ENCODE data around the gene RBM7.

RBM7 gene

DNA sequence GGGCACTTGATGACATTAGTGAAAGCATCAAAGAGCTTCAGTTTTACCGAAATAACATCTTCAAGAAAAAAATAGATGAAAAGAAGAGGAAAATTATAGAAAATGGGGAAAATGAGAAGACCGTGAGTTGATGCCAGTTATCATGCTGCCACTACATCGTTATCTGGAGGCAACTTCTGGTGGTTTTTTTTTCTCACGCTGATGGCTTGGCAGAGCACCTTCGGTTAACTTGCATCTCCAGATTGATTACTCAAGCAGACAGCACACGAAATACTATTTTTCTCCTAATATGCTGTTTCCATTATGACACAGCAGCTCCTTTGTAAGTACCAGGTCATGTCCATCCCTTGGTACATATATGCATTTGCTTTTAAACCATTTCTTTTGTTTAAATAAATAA, 49.4 kb downstream of the RBM7 start:
- no peak for DNase-seq

DNA sequence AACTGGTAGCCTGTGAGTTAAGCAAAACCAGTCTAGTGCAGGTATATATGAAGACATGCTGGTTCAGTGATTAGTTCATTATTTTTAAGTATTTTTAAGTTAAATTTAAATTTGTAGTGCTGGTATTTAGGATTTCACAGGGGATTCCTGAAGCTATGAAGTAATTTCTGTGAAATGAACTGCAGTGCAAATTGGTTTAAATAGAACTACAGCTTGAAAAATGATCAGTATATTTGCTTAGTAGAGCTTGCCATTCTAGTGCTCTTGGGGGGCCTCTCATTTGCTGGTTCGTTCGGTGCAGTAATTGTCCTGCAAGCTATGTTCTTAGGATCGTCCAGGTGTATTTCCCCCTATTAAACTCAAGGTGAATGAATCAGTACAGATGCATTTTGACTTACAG, 51.9 kb downstream of the RBM7 start:
- no peak for DNase-seq

Data from DMS 273 treated with DMSO at 0.1 percent for 48 hours (cell line).